Gastroesophageal sphincter (tissue), 4 donors: ENCODE data around the gene SETD1A. TPM values are rescaled to one million over a fixed set of nuclear protein-coding genes. Genes with fewer than 3 reads are reported as not detected.
A peak's percentile ranks its signal among the peaks of the same experiment; 100 is the strongest.

ENCODE experiments used
- ATAC-seq: fragments of 150-250 bp; one replicate; pipeline ENCODE4 v1.9.1; 2016; ENCODE audit warnings: mild to moderate bottlenecking, moderate library complexity
- H3K27ac ChIP-seq, 4 donors: fragments of 200-600 bp; sonication (generic) in 3 of 4; 1 replicate in 3 of 4; 2 replicates in 1 of 4; pipeline ENCODE4 v1.5.1; 2016 to 2019
- H3K27me3 ChIP-seq: fragments of 200-600 bp; sonication (generic); one replicate; pipeline ENCODE4 v1.5.1; 2019
- H3K36me3 ChIP-seq, 2 donors: fragments of 200-600 bp; sonication (generic); one replicate each; pipeline ENCODE4 v1.5.1; 2019; ENCODE audit warnings: control low read depth in 1 of 2
- H3K4me1 ChIP-seq, 3 donors: fragments of 200-600 bp; sonication (generic); 1 replicate in 2 of 3; 2 replicates in 1 of 3; pipeline ENCODE4 v1.5.1; 2016 to 2019; ENCODE audit warnings: control low read depth in 2 of 3
- H3K4me3 ChIP-seq, 2 donors: fragments of 200-600 bp; sonication (generic); one replicate each; pipeline ENCODE4 v1.5.1; 2019; ENCODE audit warnings: mild to moderate bottlenecking in 1 of 2, moderate library complexity in 1 of 2
- H3K9me3 ChIP-seq, 3 donors: fragments of 200-600 bp; sonication (generic); one replicate each; pipeline ENCODE4 v1.5.1; 2017 to 2019; ENCODE audit warnings: control low read depth in 2 of 3
- EP300 ChIP-seq: sonication (generic); formaldehyde crosslinking; IDR thresholded peaks from one replicate; pipeline ENCODE4 v1.6.1; 2017; ENCODE audit warnings: antibody characterized with exemption, mild to moderate bottlenecking
- POLR2A ChIP-seq, 2 donors: fragments of 450-650 bp; IDR thresholded peaks; one replicate each; pipeline ENCODE4 v1.6.1; 2017; ENCODE audit warnings: antibody characterized with exemption in 2 of 2, mild to moderate bottlenecking in 2 of 2, moderate library complexity in 1 of 2
- POLR2AphosphoS5 ChIP-seq: sonication (generic); formaldehyde crosslinking; IDR thresholded peaks from one replicate; pipeline ENCODE4 v1.6.1; 2017; ENCODE audit warnings: antibody characterized with exemption
- WGBS, 2 donors: methylation state at CpG; one replicate each; pipeline ENCODE4 v1.1.5; 2018; ENCODE audit warnings: low coverage in 1 of 2; 5-methylcytosine and 5-hydroxymethylcytosine counted together
- total RNA-seq, 4 donors: library from RNA; depleted of rRNA; stranded (reverse); fragments of >200 nt; gene quantifications; one replicate each; pipeline ENCODE4 v1.1.0, GENCODE V29; 2016
- TF ChIP-seq, protein P1 (sequence below), 4 experiments: fragments of 200-600 bp in 2 of 4; fragments of 450-650 bp in 2 of 4; sonication (generic) in 1 of 4; IDR thresholded peaks; one replicate each; pipeline ENCODE4 v1.5.1; 2017 to 2019; ENCODE audit warnings: antibody characterized with exemption in 4 of 4, mild to moderate bottlenecking in 2 of 4, moderate library complexity in 2 of 4

Gene SETD1A
- total RNA-seq, 4 donors from 2014 or later, result 5.5 to 12.9 (median 10.1) TPM

GRCh38 chr16:30925632-30925987 is 31.9 kb upstream of the SETD1A start:
- Histone ChIP-seq H3K4me1 (peaks cover 0 to 47% (median 12%) of the 10 kb centered on the region in 3 donors), H3K36me3 (peaks cover 0 to 46% of the 10 kb centered on the region in 2 donors), H3K9me3 (no peaks in the 10 kb centered on the region), H3K4me3 (no peak overlapping the region), H3K27me3 (no peaks in the 10 kb centered on the region), H3K27ac (peak overlapping the region in 3 of 4 donors; percentile 5 to 96 (median 89))
- ATAC-seq, result no peak
- 82 to 86% methylated on average over 2 to 3 of the region's 26 CpGs for WGBS, 2 donors
- no peak for TF ChIP-seq EP300
- no peak for TF ChIP-seq POLR2AphosphoS5
- no peak for TF ChIP-seq POLR2A (IDR thresholded peaks at IDR 0.05)
- TF ChIP-seq, protein P1, sequence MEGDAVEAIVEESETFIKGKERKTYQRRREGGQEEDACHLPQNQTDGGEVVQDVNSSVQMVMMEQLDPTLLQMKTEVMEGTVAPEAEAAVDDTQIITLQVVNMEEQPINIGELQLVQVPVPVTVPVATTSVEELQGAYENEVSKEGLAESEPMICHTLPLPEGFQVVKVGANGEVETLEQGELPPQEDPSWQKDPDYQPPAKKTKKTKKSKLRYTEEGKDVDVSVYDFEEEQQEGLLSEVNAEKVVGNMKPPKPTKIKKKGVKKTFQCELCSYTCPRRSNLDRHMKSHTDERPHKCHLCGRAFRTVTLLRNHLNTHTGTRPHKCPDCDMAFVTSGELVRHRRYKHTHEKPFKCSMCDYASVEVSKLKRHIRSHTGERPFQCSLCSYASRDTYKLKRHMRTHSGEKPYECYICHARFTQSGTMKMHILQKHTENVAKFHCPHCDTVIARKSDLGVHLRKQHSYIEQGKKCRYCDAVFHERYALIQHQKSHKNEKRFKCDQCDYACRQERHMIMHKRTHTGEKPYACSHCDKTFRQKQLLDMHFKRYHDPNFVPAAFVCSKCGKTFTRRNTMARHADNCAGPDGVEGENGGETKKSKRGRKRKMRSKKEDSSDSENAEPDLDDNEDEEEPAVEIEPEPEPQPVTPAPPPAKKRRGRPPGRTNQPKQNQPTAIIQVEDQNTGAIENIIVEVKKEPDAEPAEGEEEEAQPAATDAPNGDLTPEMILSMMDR (IDR thresholded peaks at IDR 0.05), result no peak

DNA sequence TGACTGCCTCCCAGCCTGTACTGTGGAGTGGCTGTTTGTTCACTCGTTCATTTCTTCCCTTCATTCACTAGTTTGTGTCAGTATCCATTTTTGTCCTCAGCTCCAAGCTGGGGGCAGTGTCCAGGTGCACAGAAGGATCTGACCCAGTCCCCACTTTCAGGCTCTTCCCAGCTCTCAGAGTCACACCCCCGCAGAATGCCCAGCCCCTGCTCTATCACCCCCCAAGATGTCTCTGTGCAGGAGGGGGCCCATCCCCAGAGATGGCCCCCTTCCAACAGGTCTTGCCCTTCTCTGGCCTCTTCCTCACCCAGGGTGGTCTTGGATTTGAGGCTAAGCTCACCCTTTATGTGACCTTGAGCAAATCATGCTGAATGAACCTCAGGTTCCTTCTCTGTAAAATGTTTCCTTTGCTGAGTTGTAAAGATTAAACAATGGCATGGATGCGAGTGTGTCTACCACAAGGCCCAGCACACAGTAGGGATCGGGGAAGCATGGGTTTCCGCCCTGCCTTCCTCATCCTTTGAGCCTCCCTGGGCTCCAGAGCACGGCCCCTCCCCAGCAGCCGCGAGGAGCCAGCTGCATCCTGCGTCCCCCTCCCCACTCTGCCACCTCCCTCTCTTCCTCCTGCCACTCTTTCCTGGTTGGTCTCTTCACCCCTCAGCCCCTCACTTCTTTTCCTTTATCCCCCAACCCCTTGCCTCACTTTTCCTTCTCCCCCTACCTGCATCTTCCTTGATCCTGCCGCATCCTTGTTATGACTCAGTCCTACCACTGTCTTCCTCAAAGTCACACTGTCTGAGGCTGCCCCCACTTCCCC is 31.4 kb upstream of the SETD1A start:
- WGBS, 2 donors, result 48 to 57% methylated on average over 8 to 9 of the region's 10 CpGs

GRCh38 chr16:30926937-30927788 is 30.4 kb upstream of the SETD1A start:
- no peak for TF ChIP-seq POLR2A (IDR thresholded peaks at IDR 0.05)
- no peak for TF ChIP-seq POLR2AphosphoS5
- no peak for TF ChIP-seq EP300
- TF ChIP-seq, protein P1 (IDR thresholded peaks at IDR 0.05), result no peak
- WGBS, 2 donors, result no CpG with 5 or more reads among the region's 22 CpGs
- H3K27me3 ChIP-seq, result no peaks in the 10 kb centered on the region
- H3K36me3 ChIP-seq, result peaks cover 0 to 61% of the 10 kb centered on the region in 2 donors
- ATAC-seq, result no peak
- peaks cover 0 to 35% (median 7%) of the 10 kb centered on the region in 3 donors for H3K4me1 ChIP-seq
- H3K4me3 ChIP-seq, result no peak overlapping the region
- H3K9me3 ChIP-seq, result no peaks in the 10 kb centered on the region
- H3K27ac ChIP-seq, result peak overlapping the region in 3 of 4 donors; percentile 42 to 61 (median 54)

More for the DNA sequence above, 31.4 kb upstream of the SETD1A start:
- no peak for TF ChIP-seq EP300
- TF ChIP-seq POLR2A (IDR thresholded peaks at IDR 0.05), result no peak
- TF ChIP-seq, protein P1 (IDR thresholded peaks at IDR 0.05), result no peak
- TF ChIP-seq POLR2AphosphoS5, result no peak
- Histone ChIP-seq H3K9me3 (no peaks in the 10 kb centered on the region), H3K27ac (no peak overlapping the region), H3K36me3 (peaks cover 0 to 52% of the 10 kb centered on the region in 2 donors), H3K27me3 (no peaks in the 10 kb centered on the region), H3K4me3 (no peak overlapping the region), H3K4me1 (peaks cover 0 to 44% (median 11%) of the 10 kb centered on the region in 3 donors)
- ATAC-seq, result no peak

- no peaks in the 10 kb centered on the region for H3K27me3 ChIP-seq
- H3K9me3 ChIP-seq, result no peaks in the 10 kb centered on the region
- TF ChIP-seq, protein P1 (IDR thresholded peaks at IDR 0.05), result no peak
- TF ChIP-seq EP300, result no peak
- TF ChIP-seq POLR2A (IDR thresholded peaks at IDR 0.05), result no peak
- no peak for TF ChIP-seq POLR2AphosphoS5
- WGBS, 2 donors, result 33 to 42% methylated on average over 1 to 2 of the region's 15 CpGs
- peaks cover 0 to 69% of the 10 kb centered on the region in 2 donors for H3K36me3 ChIP-seq
- peak overlapping the region in 3 of 4 donors; percentile 42 to 61 (median 54) for H3K27ac ChIP-seq
- H3K4me1 ChIP-seq, result peaks cover 0 to 35% (median 7%) of the 10 kb centered on the region in 3 donors
- no peak overlapping the region for H3K4me3 ChIP-seq
- no peak for ATAC-seq
Measured at GRCh38 chr16:30927789-30928378, 29.7 kb upstream of the SETD1A start.
